Ecto neural progenitor cell (in vitro differentiated cells): ENCODE measurements around the gene SUMF2.
"Not testable (repeated sequence)": the region's sequence is repeated elsewhere in the genome, so short reads cannot be mapped to it uniquely, and the experiment has no call there.

ENCODE experiments used
- DNase-seq: peaks from one replicate; pipeline ENCODE4 v3.0.0-alpha.2; 2018; ENCODE audit warnings: low spot score

SUMF2 gene

DNA sequence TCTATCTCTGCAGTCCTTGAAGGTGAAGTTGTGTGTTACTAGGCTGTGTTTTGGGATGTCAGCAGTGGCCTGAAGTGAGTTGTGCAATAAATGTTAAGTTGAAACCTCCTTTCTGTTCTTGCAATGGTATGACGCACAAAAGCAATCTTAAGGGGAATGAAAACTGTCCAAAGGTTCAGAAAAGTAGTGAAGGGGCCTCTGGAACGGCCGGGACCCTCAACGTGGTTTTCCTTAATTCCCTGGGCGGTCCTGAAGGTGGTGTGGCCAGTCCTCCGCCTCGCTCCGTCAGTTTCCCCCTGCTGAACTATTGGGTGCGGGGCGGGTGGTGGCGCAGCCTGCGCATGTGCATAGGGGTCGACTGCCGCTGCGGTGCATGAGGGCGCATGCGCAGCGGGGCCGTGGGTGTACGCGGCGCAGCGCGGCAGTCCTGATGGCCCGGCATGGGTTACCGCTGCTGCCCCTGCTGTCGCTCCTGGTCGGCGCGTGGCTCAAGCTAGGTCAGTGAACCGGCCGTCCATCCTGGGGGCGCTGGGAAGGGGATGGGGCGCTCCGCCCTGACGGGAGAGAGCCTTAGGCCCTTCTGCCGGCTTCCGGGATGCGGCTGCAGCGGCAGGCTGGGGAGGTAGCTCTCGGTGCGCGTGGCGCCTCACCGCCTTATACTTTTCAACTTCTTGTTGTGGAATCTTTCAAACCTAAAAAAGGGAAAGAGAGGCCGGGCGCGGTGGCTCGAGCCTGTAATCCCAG is at the start of gene SUMF2:
SUMF2 (plus strand) TSS at position 405 of the 744 bp plus-strand sequence; CDS start at position 431, 26 bp downstream.
- peak; percentile 95 for DNase-seq

DNA sequence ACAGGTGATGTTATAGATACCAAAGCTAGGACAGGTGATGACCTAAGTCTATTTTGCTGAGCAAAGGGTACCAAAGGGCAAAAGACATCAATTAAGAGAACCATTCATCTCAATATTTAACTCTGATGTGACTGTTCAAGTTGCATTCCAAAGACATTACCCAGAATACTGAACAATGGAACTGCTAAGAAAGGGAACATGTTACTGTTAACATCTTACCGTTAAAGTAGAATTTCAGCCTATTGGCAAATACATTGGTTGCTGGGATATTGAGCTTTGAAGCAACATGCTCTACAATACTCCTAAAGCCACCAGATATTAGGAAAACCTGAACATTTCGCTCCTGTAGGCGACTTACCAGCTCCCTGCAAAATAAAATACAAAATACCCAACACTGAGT is 47.1 kb upstream of the SUMF2 start:
- DNase-seq: not testable (repeated sequence)

DNA sequence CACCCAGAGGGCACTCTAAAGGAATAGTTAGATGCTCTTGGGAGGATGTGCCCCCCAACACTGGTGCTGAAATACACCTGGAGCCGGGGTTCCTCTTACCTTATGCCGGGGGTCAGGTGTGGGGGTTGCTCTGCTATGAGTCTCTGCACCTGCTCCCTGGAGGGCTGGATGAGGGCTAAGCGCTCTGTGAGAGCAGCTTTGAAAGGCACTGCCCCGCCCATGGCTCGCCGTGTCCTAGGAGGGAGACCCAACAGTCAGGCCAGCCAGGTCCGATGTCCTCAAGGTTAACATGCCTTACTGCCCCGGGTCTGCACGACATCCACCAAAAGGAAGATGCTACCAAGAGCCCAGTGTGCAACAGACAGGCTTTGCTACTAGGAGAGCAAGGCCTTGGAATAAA is 44.6 kb upstream of the SUMF2 start:
- DNase-seq: no peak

DNA sequence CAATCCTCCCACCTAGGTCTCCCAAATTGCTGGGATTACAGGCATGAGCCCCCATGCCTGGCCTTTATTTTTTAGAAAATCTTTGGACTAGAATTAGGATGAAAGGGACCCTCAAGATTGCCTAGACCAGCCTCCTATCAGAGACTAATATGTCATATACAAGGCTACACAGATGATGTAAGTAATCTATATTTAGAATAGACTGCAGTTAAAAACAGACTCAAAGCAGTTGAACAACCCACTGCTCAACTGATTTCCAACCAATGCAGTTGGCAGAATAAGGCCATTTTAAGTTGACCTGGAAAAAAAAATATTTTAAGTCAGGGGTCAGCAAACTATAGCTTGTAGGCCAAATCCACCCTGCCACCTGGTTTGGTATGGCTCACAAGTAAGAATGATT is 40.6 kb upstream of the SUMF2 start:
- no peak for DNase-seq

DNA sequence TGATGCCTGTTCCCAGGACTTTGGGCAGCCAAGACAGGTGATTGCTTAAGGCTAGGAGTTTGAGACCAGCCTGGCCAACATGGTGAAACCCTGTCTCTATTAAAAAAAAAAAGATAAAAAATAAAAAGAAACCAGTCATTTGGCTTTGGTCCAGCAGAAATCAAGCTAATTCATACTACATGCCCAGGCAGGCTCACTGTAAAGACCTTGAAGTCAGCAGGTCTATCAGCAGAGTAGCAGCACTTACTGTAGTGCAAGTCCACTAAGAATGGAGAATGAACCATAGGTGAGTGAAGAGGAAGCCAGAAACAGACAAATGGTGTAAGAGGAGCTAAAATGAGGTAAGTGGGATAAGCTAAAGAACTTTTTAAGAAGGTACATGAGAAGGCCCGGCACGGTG is 37.5 kb upstream of the SUMF2 start:
- no peak for DNase-seq

DNA sequence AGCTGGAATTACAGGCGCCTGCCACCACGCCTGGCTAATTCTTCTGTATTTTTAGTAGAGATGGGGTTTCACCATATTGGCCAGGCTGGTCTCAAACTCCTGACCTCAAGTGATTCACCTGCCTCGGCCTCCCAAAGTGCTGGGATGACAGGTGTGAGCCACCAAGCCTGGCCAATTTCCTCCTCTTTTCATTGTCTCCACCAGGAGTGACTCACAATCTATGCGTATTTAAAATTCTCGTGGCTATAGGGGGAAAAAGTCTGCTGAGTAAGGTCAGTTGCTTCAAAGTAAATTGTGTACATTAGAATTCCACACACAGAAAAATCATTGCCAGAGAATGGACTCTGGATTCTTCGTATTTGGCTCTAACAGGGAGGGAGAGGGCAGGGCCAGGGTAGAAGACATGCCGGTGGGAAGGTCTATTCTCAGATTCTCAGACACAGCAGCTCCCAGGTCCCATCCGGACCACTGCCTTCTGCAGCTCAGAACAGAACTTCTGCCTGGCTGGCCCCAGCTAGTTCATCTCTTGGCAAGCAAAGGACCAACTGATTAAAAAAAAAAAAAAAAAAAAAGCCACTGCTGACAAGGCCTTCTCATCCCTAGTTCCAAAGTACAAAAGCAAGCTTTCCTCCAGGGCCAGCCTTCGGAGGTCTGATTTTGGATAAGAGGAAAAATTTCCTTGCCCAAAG is 35.0 kb upstream of the SUMF2 start:
- DNase-seq: no peak

DNA sequence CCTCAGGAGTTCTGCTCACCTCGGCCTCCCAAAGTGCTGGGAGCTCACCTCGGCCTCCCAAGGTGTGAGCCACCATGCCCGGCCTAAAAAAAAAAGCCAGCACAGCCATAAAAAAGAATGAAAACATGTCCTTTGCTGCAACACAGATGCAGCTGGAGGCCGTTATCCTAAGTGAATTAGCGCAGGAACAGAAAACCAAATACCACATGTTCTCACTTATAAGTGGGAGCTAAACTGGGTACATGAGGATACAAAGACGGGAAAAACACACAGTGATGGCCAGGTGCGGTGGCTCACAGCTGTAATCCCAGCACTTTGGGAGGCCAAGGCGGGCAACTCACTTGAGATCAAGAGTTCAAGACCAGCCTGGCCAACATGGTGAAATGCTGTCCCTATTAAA is 33.7 kb upstream of the SUMF2 start:
- no peak for DNase-seq

DNA sequence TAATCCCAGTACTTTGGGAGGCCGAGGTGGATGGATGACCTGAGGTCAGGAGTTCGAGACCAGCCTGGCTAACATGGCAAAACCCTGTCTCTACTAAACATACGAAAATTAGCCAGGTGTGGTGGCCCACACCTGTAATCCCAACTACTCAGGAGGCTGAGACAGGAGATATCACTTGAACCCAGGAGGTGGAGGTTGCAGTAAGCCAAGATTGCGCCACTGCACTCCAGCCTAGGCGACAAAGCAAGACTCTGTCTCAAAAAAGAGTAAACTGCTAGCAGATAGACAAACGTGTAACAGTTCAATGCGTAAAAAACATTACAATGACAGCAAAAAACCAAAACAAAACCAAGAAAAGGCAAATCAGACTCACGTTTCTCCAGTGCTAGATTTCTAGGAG is 32.5 kb upstream of the SUMF2 start:
- DNase-seq: not testable (repeated sequence)

DNA sequence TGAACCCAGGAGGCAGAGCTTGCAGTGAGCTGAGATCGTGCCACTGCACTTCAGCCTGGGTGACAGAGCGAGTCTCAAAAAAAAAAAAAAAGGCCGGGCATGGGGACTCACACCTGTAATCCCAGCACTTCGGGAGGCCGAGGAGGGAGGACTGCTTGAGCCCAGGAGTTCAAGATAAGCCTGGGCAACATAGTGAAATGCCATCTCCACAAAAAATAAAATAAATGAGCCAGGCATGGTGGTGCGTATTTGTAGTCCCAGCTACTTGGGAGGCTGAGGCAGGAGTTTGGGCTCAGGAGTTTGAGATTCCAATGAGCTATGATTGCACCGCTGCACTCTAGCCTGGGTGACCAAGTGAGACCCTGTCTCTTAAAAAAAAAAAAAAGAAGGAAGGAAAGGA is 31.5 kb upstream of the SUMF2 start:
- DNase-seq: not testable (repeated sequence)

DNA sequence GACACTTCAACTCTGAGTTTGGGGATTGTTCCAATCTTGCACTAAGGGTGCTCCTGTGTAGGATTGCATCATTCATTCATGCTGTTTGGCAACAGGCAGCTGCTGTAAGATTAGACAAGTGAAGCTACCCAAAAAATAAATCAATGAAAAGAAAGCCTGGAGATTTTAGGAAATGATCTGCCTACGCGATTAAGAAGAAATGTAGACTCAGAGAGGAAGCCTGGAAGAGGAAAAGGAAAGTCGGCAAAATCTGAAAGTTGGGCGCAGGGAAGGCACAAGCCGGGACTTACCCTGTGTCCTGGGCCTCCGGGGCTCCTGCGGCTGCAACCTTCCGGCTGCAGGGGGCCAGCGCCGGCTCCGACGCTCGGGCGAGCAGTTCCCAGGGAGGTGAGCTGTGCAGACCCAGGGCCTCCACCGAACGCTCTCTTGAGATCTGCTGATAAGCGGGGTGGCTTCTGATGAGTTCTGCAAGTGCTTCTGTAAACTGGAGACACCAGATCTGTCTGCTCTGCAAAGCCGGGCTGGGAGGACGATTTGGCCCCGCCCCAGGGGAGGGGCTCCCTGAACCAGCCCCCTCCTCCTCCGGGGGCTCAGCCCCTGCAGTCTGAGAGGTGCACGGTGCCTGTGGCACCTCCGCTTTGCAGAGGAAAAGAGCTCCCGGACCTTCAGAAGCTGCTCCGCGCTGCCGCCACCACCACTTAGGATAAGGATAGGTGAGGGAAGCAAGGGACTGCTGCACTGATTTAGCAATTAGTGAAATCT is 30.2 kb upstream of the SUMF2 start:
- peak; percentile 88 for DNase-seq

DNA sequence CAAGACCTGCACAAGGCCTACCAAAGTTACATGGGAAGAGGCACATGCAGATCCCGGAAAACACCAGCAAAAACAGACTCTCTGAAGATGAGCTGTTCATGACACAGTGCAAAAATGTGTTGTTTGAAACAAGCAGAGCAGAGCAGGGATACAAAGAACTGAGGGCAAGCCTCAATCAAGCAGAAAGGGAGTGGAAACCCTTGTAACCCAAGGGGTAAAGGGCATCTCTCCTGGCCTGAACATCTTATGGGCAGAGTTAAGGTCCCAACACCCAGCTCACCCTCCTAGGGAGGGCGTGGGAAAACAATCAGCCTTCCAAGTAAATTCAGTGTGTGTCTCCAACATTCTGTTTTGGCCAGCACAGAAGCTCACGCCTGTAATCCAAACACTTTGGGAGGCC is 23.4 kb upstream of the SUMF2 start:
- no peak for DNase-seq

DNA sequence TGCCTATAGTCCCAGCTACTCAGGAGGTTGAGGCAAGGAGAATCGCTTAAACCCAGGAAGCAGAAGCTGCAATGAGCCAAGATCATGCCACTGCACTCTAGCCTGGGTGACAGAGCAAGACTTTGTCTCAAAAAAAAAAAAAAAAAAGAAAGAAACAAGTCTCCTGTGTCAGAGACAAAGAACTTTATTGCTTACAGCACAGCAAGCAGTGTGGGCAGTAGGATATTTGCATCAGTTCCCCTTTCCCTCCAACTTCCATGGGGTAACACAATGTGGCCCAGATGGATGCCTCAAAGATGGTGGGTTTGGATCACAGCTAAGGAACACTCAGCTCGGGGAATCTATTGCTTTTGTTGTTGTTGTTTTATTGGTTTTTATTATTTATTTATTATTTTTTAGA is 18.3 kb upstream of the SUMF2 start:
- not testable (repeated sequence) for DNase-seq

DNA sequence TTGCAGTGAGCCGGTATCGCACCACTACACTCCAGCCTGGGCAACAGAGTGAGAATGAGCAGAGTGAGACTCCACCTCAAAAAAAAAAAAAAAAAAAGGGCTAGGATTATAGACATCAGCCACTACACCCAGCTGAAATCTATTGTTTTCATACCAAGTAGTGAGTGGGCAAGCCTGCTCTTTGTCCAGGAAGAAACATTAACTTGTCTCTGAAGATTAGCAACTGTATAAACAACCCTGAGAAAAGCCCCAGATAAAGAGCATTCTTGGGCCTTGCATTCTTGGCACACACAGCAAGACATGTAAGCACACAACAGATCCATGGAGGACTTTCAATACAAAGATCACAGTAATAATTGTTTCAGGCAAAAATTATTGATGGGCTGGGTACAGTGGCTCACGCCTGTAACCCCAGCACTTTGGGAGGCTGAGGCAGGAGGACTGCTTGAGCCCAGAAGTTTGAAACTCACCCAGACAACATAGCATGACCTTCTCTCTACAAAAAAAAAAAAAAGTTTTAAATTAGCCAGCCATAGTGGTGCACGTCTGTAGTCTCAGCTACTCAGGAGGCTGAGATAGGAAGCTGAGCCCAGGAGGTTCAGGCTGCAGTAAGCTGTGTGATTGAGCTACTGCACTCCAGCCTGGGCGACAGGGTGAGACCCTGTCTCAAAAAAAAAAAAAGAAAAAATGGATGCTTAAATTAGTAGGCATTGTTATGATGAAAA is 17.2 kb upstream of the SUMF2 start:
- no peak for DNase-seq

DNA sequence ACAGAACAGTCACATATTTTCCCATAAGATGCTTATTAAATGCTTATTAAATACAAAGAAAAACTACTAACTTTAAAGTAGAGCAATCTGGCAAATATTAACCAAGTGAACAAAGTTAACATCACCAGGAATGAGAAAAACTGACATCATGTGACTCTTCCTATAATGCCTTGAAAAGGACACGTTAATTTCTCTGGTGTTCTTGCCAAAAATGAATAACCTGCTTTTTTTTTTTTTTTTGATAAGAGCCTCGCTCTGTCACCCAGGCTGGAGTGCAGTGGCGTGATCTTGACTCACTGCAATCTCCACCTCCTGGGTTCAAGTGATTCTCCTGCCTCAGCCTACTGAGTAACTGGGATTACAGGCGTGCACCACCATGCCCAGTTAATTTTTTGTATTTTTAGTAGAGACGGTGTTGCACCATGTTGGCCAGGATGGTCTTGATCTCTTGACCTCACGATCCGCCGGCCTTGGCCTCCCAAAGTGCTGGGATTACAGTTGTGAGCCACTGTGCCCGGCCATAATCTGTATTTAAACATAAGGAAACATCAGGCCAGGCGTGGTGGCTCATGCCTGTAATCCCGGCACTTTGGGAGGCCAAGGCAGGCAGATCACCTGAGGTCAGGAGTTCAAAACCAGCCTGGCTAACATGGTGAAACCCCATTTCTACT is 16.5 kb upstream of the SUMF2 start:
- not testable (repeated sequence) for DNase-seq

DNA sequence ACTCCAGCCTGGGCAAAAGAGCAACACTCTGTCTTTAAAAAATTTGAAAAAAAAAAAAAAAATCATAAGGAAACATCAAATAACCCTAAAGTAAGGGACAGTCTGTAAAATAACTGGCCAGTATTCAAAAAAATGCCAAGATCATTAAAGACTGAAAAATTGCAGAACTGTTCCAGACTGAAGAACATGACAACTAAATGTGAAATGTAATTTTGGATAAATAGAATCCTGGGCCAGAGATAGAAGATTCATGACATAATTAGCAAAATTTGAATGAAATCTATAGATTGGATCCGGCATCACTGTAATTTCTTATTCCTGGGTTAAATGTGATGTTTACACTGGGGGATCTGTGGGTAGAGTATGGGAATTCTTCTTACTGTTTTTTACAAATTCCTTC is 15.8 kb upstream of the SUMF2 start:
- DNase-seq: no peak

DNA sequence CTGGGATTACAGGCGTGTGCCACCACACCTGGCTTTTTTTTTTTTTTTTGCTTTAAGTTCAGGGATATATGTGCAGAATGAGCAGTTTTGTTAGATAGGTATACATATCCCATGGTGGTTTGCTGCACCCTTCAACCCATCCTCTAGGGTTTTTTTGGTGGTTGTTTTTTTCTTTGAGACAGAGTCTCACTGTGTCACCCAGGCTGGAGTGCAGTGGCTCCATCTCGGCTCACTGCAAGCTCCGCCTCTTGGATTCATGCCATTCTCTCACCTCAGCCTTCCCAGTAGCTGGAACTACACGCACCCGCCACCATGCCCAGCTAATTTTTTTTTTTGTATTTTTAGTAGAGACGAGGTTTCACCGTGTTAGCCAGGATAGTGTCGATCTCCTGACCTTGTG is 15.3 kb upstream of the SUMF2 start:
- DNase-seq: not testable (repeated sequence)

DNA sequence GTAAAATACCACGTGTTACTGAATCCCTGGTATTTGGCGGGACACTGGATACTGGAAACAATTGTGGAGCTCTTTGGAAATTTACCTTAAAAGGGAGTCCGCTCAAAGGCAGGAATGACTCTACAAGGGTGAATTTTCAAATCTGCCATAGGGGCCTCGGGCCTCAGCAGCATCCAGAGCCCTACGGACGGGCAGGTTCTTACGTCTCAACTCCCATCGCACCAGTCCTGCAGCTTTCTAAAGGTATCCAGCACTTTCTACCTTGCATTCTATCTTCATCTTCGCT is 13.1 kb upstream of the SUMF2 start:
- DNase-seq: no peak

DNA sequence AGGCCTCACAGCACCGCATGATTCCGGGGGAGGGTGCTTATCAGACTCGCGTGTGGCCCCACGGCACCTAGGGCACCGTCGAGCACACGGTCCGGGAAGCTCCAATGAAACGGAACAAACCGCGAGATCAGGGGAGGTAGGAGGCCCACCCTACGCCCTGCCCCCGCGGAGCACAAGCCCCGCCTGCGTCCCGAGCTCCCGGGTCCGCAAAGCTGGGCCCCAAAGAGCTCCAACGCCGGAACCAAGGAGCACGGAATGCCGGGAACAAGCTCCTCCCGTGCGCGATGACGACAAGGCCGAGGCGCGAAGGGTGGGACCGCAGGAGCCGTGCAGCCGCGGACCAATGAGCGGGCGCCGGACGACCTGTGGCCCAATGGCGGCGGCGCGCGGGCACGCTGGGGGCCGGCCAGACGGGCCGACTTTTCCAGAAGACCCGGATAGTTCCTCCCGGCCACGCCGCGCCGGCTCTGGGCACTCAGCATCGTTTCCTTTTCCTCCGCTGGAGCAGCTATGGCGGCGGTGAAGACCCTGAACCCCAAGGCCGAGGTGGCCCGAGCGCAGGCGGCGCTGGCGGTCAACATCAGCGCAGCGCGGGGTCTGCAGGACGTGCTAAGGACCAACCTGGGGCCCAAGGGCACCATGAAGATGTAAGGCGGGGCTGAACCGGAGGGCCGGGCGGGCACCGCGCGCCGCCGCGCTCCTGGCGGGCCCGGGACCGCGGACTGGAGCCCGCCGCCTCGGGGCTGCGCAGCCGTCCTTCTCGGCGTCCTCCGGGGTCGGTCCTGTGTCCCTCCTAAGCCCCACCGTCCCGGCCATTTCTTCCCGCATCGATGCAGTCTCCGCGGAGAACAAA is 12.5 kb upstream of the SUMF2 start, which contains the start of the genes CCT6A and PSPH:
CCT6A (plus strand) TSS at position 427 of the 853 bp plus-strand sequence; CDS start at position 511, 84 bp downstream.
PSPH (minus strand) TSS at position 106 of the 853 bp plus-strand sequence. CDS start 30,232 bp downstream, outside the sequence.
- peak; percentile 97 for DNase-seq

DNA sequence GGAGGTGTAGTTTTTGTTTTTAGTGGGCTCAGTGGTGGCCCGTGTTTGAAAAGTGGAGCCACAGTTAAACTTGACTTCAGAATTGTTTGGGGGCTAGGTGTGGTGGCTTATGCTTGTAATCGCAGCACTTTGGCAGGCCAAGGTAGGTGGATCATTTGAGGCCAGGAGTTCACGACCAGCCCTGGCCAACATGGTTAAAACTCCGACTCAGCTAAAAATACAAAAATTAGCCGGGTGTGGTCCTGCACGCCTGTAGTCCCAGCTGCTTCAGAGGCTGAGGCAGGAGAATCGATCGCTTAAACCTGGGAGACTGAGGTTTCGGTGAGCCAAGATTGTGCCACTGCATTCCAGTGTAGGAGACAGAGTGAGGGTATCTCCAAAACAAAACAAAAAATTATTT is 10.7 kb upstream of the SUMF2 start:
- no peak for DNase-seq

DNA sequence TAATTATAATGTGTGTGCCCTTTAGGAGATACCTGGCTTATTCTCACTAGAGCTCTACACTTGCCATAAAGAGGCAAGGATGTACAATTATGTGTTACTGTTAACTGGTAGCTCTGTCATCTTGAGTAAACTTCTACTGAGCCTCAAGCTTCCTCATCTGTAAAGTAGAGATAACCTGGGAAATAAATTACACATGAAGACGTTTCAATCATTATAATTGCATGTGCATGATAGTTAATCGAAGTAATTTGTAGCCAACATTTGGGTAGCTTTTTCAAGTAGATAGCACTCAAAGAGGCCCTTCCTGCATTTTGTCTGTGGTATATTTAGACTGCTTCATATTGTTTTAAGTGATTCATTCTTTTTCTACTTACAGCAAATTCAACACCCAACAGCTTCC is 10.1 kb upstream of the SUMF2 start:
- DNase-seq: no peak

DNA sequence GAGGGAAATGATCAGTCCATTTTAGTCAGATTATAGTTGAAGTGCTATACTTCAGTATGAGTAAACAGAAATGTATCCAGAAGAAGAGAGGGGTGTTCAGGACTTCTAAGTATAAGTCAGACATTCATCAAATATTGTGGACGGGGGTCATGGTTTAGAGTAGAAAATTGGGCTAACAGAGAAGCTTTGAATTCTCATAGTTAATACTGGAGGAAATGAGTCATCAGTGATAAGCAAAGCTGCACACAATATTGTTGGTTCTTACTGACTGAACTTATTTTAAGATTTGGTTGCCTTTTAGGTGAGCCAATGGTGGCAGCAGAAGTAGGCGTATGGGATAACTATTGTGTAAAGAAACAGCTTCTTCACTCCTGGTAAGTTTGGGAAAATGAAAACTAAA is 1.7 kb upstream of the SUMF2 start:
- DNase-seq: no peak
